Calu3 (cell line): ENCODE data around the gene FAM83B. TPM values are rescaled to one million over a fixed set of nuclear protein-coding genes. Genes with fewer than 3 reads are reported as not detected.
"Not testable (repeated sequence)": the region's sequence is repeated elsewhere in the genome, so short reads cannot be mapped to it uniquely, and the experiment has no call there.

Source experiments
- BruUV-seq: library from RNA; stranded (reverse); fragments of 400-500 nt; replicated peaks from 2 replicates; lab custom pipeline; 2021; lab: Mats Ljungman, UMichigan
- CTCF ChIA-PET: fragments of 300-600 bp; sonication (Branson Sonifier 250); formaldehyde crosslinking; loops from one replicate; lab custom pipeline; 2022; ENCODE audit warnings: antibody characterized with exemption; lab: Charles Lee
- DNase-seq: peaks from one replicate; pipeline ENCODE4 v3.0.0; 2022
- H3K27ac Mint-ChIP-seq: one replicate; pipeline ENCODE4 v1.8.0; 2022; ENCODE audit warnings: mixed read lengths; ENCODE audit not compliant: unreplicated experiment
- H3K27me3 Mint-ChIP-seq: one replicate; pipeline ENCODE4 v1.8.0; 2022; ENCODE audit warnings: mixed read lengths; ENCODE audit not compliant: unreplicated experiment
- H3K36me3 Mint-ChIP-seq: one replicate; pipeline ENCODE4 v1.8.0; 2022; ENCODE audit warnings: mild to moderate bottlenecking, moderate library complexity, mixed read lengths; ENCODE audit not compliant: insufficient read depth, unreplicated experiment
- H3K4me1 Mint-ChIP-seq: one replicate; pipeline ENCODE4 v1.8.0; 2022; ENCODE audit warnings: mild to moderate bottlenecking, low read depth, mixed read lengths; ENCODE audit not compliant: unreplicated experiment
- H3K4me3 Mint-ChIP-seq: one replicate; pipeline ENCODE4 v1.8.0; 2022; ENCODE audit warnings: mild to moderate bottlenecking, low read depth, moderate library complexity, mixed read lengths; ENCODE audit not compliant: unreplicated experiment
- H3K9me3 Mint-ChIP-seq: one replicate; pipeline ENCODE4 v1.8.0; 2022; ENCODE audit warnings: low read depth, mixed read lengths; ENCODE audit not compliant: unreplicated experiment
- intact Hi-C: fragments of 100-400 bp; cut with micrococcal nuclease; formaldehyde crosslinking; loops from one replicate; pipeline ENCODE4 v1.10.0; 2022; ENCODE audit not compliant: unreplicated experiment
- total RNA-seq: library from RNA; stranded (reverse); gene quantifications from 2 replicates; pipeline ENCODE4 v1.2.3, GENCODE V29; 2022
- TF ChIP-seq, protein P1 (sequence below): fragments of 200-600 bp; IDR thresholded peaks from one replicate; pipeline ENCODE4 v1.8.0; 2022; ENCODE audit warnings: antibody characterized with exemption; ENCODE audit not compliant: unreplicated experiment

Gene FAM83B
- total RNA-seq, 1 experiment from 2014 or later = 24.2 TPM

DNA sequence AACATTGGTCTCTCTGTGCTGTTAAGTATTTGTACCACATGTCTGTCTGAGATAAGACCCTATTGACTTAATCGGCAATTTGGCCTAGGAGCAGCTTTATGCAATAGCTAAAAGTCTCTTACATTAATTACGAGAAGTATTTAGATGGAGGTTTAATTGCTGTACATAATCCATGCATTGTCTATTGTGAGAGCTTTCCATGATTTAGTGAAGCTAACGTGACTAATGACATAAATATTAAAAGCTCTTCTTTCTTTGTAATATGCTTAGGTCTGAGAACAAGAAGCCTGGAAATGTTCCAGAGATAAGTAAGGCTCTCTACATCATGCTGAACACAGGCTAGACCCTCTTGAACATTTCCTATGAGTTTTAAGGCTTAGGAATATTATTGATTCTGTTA, 32.7 kb upstream of the FAM83B start:
- Mint-ChIP-seq H3K4me1 (peaks cover 10% of the 10 kb centered on the region), H3K9me3 (no peaks in the 10 kb centered on the region), H3K27me3 (no peaks in the 10 kb centered on the region), H3K4me3 (no peak overlapping the region), H3K27ac (no peak overlapping the region), H3K36me3 (peaks cover 5% of the 10 kb centered on the region)
- CTCF ChIA-PET = interaction anchor here (0.8 kb wide), 1 partner anchor 10 kb away, joined by 3 read pairs; no protein-coding TSS in a partner anchor
- intact Hi-C loops = no loop called here
- TF ChIP-seq, protein P1, sequence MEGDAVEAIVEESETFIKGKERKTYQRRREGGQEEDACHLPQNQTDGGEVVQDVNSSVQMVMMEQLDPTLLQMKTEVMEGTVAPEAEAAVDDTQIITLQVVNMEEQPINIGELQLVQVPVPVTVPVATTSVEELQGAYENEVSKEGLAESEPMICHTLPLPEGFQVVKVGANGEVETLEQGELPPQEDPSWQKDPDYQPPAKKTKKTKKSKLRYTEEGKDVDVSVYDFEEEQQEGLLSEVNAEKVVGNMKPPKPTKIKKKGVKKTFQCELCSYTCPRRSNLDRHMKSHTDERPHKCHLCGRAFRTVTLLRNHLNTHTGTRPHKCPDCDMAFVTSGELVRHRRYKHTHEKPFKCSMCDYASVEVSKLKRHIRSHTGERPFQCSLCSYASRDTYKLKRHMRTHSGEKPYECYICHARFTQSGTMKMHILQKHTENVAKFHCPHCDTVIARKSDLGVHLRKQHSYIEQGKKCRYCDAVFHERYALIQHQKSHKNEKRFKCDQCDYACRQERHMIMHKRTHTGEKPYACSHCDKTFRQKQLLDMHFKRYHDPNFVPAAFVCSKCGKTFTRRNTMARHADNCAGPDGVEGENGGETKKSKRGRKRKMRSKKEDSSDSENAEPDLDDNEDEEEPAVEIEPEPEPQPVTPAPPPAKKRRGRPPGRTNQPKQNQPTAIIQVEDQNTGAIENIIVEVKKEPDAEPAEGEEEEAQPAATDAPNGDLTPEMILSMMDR = no peak
- no peak for DNase-seq
- BruUV-seq = no TSS peak

DNA sequence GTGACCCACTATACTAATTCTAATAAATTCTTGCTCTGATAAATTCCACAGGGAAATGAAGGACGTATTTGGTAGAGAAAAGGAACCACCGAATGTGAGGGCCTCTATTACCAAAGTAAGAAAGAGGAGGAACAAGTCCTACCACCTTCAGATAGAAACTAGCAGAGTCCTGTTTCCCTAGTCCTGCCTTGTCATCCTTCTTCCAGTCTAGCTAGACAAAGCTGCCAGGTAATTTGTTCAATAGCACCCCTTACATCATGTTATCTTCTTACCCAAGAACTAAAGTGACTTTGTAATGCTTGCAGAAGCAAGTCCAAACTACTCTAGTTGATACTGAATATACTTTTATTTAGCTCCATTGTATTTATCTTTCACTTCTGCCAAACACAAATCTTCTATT, 29.3 kb upstream of the FAM83B start:
- Mint-ChIP-seq H3K4me1 (peaks cover 10% of the 10 kb centered on the region), H3K27me3 (no peaks in the 10 kb centered on the region), H3K27ac (peak overlapping the region; percentile 10), H3K4me3 (no peak overlapping the region), H3K9me3 (peaks cover 4% of the 10 kb centered on the region), H3K36me3 (peaks cover 5% of the 10 kb centered on the region)
- no peak for DNase-seq
- CTCF ChIA-PET = interaction anchor here (0.9 kb wide), 1 partner anchor 99 kb away, joined by 3 read pairs; no protein-coding TSS in a partner anchor
- no TSS peak for BruUV-seq
- intact Hi-C loops = no loop called here
- TF ChIP-seq, protein P1 = no peak

DNA sequence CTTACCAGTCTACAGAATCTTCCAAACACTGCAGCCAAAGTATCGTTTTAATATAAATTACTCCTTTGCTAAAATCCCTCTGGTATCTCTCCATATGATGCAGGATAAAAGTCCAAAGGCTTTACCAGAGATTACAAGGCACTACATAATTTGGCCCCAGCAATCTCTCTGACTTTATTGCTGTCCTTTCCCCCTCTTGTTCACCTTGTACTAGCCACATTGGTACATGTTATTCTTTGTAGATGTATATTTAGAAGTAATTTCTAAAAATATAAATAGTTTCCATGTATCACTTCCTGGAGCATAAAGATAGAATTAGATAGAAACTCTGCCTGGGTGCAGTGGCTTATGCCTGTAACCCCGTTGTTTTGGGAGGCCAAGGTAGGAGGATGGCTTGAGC, 28.7 kb upstream of the FAM83B start:
- Mint-ChIP-seq H3K27ac (no peak overlapping the region), H3K27me3 (no peaks in the 10 kb centered on the region), H3K36me3 (peaks cover 5% of the 10 kb centered on the region), H3K4me3 (no peak overlapping the region), H3K9me3 (peaks cover 6% of the 10 kb centered on the region), H3K4me1 (peaks cover 10% of the 10 kb centered on the region)
- intact Hi-C loops = no loop called here
- no peak for DNase-seq
- CTCF ChIA-PET = interaction anchor here (0.9 kb wide), 1 partner anchor 100 kb away, joined by 3 read pairs; no protein-coding TSS in a partner anchor
- BruUV-seq = no TSS peak
- TF ChIP-seq, protein P1 = no peak

DNA sequence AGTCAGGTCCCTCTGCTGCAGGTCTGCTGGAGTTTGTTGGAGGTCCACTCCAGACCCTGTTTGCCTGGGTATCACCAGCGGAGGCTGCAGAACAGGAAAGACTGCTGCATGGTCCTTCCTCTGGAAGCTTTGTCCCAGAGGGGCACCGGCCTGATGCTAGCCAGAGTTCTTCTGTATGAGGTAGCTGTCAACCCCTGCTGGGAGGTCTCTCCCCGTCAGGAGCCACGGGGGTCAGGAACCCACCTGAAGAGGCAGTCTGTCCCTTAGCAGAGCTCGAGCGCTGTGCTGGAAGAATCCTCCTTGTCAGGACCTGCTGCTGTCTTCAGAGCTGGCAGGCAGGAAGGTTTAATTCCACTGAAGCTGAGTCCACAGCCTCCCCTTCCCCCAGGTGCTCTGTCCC, 22.3 kb upstream of the FAM83B start:
- DNase-seq, H3K27me3 Mint-ChIP-seq, H3K4me1 Mint-ChIP-seq, BruUV-seq, intact Hi-C loops, CTCF ChIA-PET, H3K27ac Mint-ChIP-seq, H3K9me3 Mint-ChIP-seq, H3K4me3 Mint-ChIP-seq, H3K36me3 Mint-ChIP-seq: not testable (repeated sequence)

DNA sequence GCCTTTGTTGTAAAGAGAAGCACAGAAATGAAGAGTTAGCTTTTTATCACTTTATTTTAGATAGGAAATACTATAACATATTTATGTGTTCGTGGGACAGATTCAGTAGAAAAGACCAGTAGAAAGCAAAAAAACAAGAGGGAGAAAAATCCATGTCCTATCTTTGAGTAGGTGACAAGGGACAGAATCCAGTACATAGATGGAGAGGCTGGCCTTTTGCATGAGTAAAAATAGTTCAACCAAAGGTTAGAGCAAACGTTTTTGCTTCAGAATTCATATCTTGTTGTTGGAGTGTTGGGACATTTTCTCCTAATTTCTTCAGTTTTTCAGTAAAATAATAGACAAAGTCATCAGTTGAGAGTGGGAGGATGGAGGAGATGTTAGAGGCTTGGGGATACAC, 19.6 kb upstream of the FAM83B start:
- Mint-ChIP-seq H3K4me3 (no peak overlapping the region), H3K36me3 (no peaks in the 10 kb centered on the region), H3K9me3 (peaks cover 5% of the 10 kb centered on the region), H3K4me1 (peaks cover 8% of the 10 kb centered on the region), H3K27ac (no peak overlapping the region), H3K27me3 (no peaks in the 10 kb centered on the region)
- no peak for DNase-seq
- intact Hi-C loops = no loop called here
- no TSS peak for BruUV-seq
- CTCF ChIA-PET = interaction anchor here (0.6 kb wide), 1 partner anchor 101 kb away, joined by 6 read pairs; no protein-coding TSS in a partner anchor
- TF ChIP-seq, protein P1 = no peak
